Measurements from ENCODE around the gene PLAAT5. TPM values are rescaled to one million over a fixed set of nuclear protein-coding genes. Genes with fewer than 3 reads are reported as not detected.

Gene PLAAT5
- total RNA-seq, 1 experiment from 2014 or later, result 8.5 TPM

DNA sequence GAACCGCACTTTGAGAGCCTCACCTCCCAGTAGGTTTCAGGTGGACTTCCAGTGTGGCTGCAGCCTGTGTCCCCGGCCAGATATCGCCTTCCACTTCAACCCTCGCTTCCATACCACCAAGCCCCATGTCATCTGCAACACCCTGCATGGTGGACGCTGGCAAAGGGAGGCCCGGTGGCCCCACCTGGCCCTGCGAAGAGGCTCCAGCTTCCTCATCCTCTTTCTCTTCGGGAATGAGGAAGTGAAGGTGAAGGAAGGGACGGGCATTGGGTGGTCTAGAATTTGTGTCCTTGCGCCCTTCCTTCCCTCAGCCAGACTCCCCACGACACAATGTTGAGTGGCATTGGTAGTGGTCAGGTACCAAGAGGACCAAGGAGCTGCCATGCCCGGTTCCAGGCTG, 17.8 kb upstream of the PLAAT5 start:
- Histone ChIP-seq H3K27me3 (ENCODE audit: insufficient read depth, low read length) (no peaks in the 10 kb centered on the region), H3K9me3 (ENCODE audit: control insufficient read depth, low read depth, low read length) (no peaks in the 10 kb centered on the region), H2AK5ac (ENCODE audit: insufficient read length, low read length) (no peak overlapping the region), H4K91ac (ENCODE audit: insufficient read length, low read depth, low read length) (no peak overlapping the region), H3K4me2 (ENCODE audit: insufficient read depth, insufficient read length, low read length) (no peak overlapping the region), H3K9ac (ENCODE audit: extremely low read depth, insufficient read length, low read length) (no peak overlapping the region), H3K56ac (ENCODE audit: insufficient read length, low read depth, low read length) (no peak overlapping the region), H4K8ac (replicated peaks; ENCODE audit: insufficient read length, low read depth, low read length) (no peak overlapping the region), H3K23ac (ENCODE audit: insufficient read length, low read depth, low read length) (no peak overlapping the region), H3T11ph (ENCODE audit: low read length) (no peak overlapping the region), H3K18ac (ENCODE audit: insufficient read length, low read depth, low read length) (no peak overlapping the region), H3K23me2 (ENCODE audit: insufficient read length, low read depth, low read length, poor library complexity, severe bottlenecking) (no peaks in the 10 kb centered on the region), H4K5ac (ENCODE audit: insufficient read length, low read depth, low read length) (no peak overlapping the region), H3K4me1 (ENCODE audit: insufficient read depth, low read length) (peaks cover 7% of the 10 kb centered on the region; the same call in 1 of the 2 replicates), H3K14ac (ENCODE audit: insufficient read depth, low read length) (no peak overlapping the region), H2BK12ac (ENCODE audit: insufficient read length, low read depth, low read length) (no peak overlapping the region), H2BK20ac (ENCODE audit: low read depth, low read length, poor library complexity, severe bottlenecking) (no peak overlapping the region), H3K4ac (ENCODE audit: low read depth, low read length) (no peak overlapping the region), H3K79me2 (ENCODE audit: insufficient read depth, low read length) (no peaks in the 10 kb centered on the region), H3K79me1 (ENCODE audit: insufficient read depth, low read depth, low read length, poor library complexity, severe bottlenecking) (no peaks in the 10 kb centered on the region), H4K20me1 (ENCODE audit: control insufficient read depth, insufficient read depth, insufficient read length) (no peaks in the 10 kb centered on the region), H3K27ac (ENCODE audit: insufficient read length, low read depth, low read length) (no peak overlapping the region), H2BK120ac (ENCODE audit: low read depth, low read length, poor library complexity, severe bottlenecking) (no peak overlapping the region), H2BK15ac (ENCODE audit: low read depth, low read length) (no peak overlapping the region), H2BK5ac (ENCODE audit: insufficient read length, low read length) (no peak overlapping the region), H2AFZ (ENCODE audit: low read length) (no peak overlapping the region)
- Mint-ChIP-seq H3K27me3 (ENCODE audit: low read depth) (peaks cover 1% of the 10 kb centered on the region), H3K27ac (no peak overlapping the region), H3K4me3 (no peak overlapping the region), H3K36me3 (ENCODE audit: insufficient read depth in 1 of 3, low read depth in 3 of 3) (peaks cover 0 to 5% (median under 1%) of the 10 kb centered on the region in 3 experiments; a peak in 2 of 7 replicates), H3K9me3 (0 out of 5 replicates have a peak, but pooled peaks cover 0 to 3% of the 10 kb centered on the region in 2 experiments), H3K4me1 (peaks cover 51 to 55% of the 10 kb centered on the region in 2 experiments)
- no CpG with 5 or more reads among the region's 12 CpGs for WGBS (ENCODE audit: extremely low coverage, insufficient read length, low lambda C conversion rate)
- DNase-seq, result no peak
- TF ChIP-seq, protein P1, sequence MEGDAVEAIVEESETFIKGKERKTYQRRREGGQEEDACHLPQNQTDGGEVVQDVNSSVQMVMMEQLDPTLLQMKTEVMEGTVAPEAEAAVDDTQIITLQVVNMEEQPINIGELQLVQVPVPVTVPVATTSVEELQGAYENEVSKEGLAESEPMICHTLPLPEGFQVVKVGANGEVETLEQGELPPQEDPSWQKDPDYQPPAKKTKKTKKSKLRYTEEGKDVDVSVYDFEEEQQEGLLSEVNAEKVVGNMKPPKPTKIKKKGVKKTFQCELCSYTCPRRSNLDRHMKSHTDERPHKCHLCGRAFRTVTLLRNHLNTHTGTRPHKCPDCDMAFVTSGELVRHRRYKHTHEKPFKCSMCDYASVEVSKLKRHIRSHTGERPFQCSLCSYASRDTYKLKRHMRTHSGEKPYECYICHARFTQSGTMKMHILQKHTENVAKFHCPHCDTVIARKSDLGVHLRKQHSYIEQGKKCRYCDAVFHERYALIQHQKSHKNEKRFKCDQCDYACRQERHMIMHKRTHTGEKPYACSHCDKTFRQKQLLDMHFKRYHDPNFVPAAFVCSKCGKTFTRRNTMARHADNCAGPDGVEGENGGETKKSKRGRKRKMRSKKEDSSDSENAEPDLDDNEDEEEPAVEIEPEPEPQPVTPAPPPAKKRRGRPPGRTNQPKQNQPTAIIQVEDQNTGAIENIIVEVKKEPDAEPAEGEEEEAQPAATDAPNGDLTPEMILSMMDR (conservative IDR thresholded peaks at IDR 0.05), result no peak
